Hepatic stellate cell (primary cell): ENCODE data around the gene ELOVL6.
"Not testable (repeated sequence)": the region's sequence is repeated elsewhere in the genome, so short reads cannot be mapped to it uniquely, and the experiment has no call there.

Experiments used
- DNase-seq: peaks from one replicate; pipeline ENCODE4 v3.0.0; 2011; ENCODE audit warnings: low spot score

Gene ELOVL6

GRCh38 chr4:110160618-110161017 is 37.8 kb downstream of the ELOVL6 start:
- no peak for DNase-seq

- no peak for DNase-seq
Measured at GRCh38 chr4:110159541-110159940, 38.9 kb downstream of the ELOVL6 start.

DNA sequence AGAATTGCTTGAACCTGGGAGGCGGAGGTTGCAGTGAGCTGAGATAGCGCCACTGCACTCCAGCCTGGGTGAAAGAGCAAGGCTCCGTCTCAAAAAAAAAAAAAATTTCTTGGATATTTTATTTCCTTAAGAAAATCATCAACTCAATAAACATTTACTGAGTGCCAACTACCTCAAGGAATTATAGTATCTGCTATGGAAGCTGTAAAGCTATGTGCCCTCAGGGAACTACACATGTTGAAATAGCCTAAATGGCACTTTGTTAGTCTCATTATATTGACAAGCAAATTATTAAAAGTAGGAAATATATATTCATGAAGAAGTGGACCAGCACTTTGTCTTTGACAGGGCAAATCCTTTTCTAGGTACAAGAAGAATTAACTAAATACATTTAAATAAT is 40.8 kb downstream of the ELOVL6 start:
- no peak for DNase-seq

- DNase-seq: not testable (repeated sequence)
Measured at GRCh38 chr4:110157166-110157565, 41.2 kb downstream of the ELOVL6 start.

- DNase-seq: no peak
Measured at GRCh38 chr4:110156442-110156841, 42.0 kb downstream of the ELOVL6 start.

GRCh38 chr4:110155654-110156053 is 42.8 kb downstream of the ELOVL6 start:
- DNase-seq: no peak

GRCh38 chr4:110154582-110154981 is 43.8 kb downstream of the ELOVL6 start:
- no peak for DNase-seq

DNA sequence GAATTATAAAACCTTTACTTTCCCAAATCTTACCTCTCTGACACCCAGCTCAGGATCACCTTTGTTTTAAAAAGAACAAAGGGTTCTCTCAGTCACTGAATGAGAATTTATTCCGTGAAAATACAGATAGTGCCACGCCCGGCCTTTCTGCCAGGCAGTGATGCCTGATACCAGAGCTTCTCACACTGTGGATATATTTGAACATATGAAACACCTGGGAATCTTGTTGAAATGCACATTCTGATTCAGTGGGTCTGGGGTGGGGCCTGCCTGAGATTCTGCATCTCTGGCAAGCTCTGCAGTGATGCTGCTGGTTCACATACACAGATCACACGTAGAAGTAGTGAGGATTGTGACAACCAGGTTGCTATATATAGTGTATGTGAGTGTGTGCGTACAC is 46.0 kb downstream of the ELOVL6 start:
- DNase-seq: no peak

- no peak for DNase-seq
Measured at GRCh38 chr4:110149089-110149488, 49.3 kb downstream of the ELOVL6 start.

GRCh38 chr4:110142461-110142860 is 56.0 kb downstream of the ELOVL6 start:
- no peak for DNase-seq

- no peak for DNase-seq
Measured at GRCh38 chr4:110139815-110140214, 58.6 kb downstream of the ELOVL6 start.

- DNase-seq: no peak
Measured at GRCh38 chr4:110139111-110139510, 59.3 kb downstream of the ELOVL6 start.

- no peak for DNase-seq
Measured at GRCh38 chr4:110138551-110138950, 59.9 kb downstream of the ELOVL6 start.

GRCh38 chr4:110137829-110138228 is 60.6 kb downstream of the ELOVL6 start:
- no peak for DNase-seq

GRCh38 chr4:110135523-110135922 is 62.9 kb downstream of the ELOVL6 start:
- no peak for DNase-seq

DNA sequence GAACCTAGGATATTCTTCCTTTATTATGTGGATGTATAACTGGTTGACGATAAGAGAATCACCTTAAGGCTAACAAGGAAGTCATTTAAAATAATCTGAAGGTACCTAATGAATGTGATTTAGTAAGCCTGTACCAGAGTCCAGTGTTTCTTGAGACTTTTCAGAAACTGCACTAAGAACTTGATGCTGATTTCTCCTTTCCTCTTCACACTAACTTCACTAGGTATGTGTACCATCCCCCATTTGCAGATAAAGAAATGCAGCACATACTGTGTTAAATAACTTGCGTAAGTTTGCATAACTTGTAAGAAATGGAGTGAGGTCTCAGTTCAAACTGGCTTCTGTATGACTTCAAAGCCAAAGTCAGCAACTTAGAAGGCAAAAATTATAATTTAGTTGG is 63.3 kb downstream of the ELOVL6 start:
- DNase-seq: no peak

- DNase-seq: no peak
Measured at GRCh38 chr4:110134269-110134869, 64.0 kb downstream of the ELOVL6 start.

- no peak for DNase-seq
Measured at GRCh38 chr4:110132816-110133719, 65.3 kb downstream of the ELOVL6 start.

DNA sequence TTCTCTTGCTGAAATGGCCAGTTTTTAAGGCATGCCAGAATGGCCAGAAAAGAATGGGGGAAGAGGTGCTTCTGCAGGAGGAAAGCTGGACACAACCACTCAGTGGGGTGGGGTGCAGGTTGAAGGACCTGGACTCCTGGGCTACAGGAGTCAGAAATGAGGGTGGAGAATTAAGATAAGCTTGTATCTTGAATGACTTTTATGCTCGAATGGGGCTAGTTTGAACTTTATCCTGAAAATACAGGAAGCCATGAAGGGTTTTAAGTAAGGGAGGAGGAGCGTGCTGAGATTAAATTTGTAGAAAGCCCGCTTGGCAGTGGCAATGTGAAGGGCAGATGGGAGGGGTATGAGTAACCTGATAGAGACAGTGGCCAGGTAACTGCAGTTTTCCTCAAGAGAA is 66.5 kb downstream of the ELOVL6 start:
- no peak for DNase-seq

DNA sequence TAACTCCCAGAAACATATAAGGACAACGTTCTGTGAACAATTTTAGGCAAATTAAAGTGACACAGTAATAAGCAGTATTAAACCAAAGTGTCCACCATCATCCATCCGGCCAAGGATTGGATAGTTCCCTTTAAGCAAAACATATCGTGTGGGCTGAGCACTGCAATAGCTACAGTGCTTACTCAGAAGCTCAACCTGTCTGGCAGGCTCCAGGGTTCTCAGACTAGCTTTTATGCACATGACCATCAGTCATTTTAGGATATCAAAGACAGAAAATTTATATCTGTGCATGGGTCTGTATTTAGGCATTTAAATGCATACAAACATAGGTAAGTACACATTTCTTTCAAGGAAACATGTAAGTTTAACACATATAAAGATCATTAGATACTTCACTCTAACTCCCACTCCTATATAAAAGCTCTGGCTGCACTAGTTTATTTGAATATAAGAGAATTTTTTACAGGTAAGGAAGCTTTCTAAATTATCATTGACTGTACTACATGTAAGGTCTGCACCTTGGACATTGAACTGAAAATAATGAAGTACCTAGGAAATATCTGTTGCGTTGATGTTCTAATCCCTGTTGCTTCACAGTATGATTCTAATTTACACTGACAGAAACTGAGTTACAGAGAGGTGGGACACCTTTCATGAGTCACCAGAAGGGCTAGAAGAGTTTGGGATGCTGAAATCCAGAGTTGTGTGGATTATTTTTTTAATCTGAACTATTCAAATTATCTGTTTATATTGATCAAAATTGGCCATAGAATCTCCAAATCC is 67.6 kb downstream of the ELOVL6 start:
- DNase-seq: no peak

GRCh38 chr4:110129544-110129943 is 68.9 kb downstream of the ELOVL6 start:
- no peak for DNase-seq

GRCh38 chr4:110128472-110128919 is 69.9 kb downstream of the ELOVL6 start:
- DNase-seq: no peak

- DNase-seq: no peak
Measured at GRCh38 chr4:110128029-110128428, 70.4 kb downstream of the ELOVL6 start.
